ENCODE results near the gene FAM221B. TPM values are rescaled to one million over a fixed set of nuclear protein-coding genes. Genes with fewer than 3 reads are reported as not detected.

FAM221B gene
- total and polyA plus RNA-seq, 2 donors (not counting 1 experiment from before 2014, with no cell fraction given), result not detected

- Histone ChIP-seq H3K9ac (ENCODE audit: low read length) (peak overlapping the region; percentile 90), H3K4me2 (replicated peaks; ENCODE audit: low read depth, low read length, poor library complexity, severe bottlenecking) (peak overlapping the region; percentile 88), H3K79me2 (ENCODE audit: control insufficient read depth, insufficient read depth, low read length) (no peaks in the 10 kb centered on the region), H3K27ac (ENCODE audit: low read length in 2 of 2) (peak overlapping the region; percentile 71 to 87), H3K4me1 (ENCODE audit: control insufficient read depth in 2 of 2, insufficient read depth in 2 of 2, low read length in 2 of 2) (peaks cover 26 to 33% of the 10 kb centered on the region in 2 donors), H4K20me1 (ENCODE audit: control insufficient read depth, insufficient read depth, low read length, poor library complexity, severe bottlenecking) (no peaks in the 10 kb centered on the region), H3K4me3 (ENCODE audit: control extremely low read depth in 1 of 5, extremely low read depth in 1 of 5, insufficient read depth in 1 of 5, low read depth in 2 of 5, low read length in 4 of 5) (peak overlapping the region; percentile 61 to 94 (median 75)), H2AFZ (ENCODE audit: insufficient read depth, low read depth, low read length, poor library complexity, severe bottlenecking) (peak overlapping the region; percentile 94), H3K27me3 (replicated peaks in 1 of 4; ENCODE audit: control extremely low read depth in 1 of 4, control insufficient read depth in 3 of 4, insufficient read depth in 4 of 4, low read length in 3 of 4) (no peaks in the 10 kb centered on the region), H3K9me3 (ENCODE audit: control extremely low read depth in 1 of 3, control insufficient read depth in 2 of 3, insufficient read depth in 1 of 3, low read length in 2 of 3) (no peaks in the 10 kb centered on the region), H3K36me3 (replicated peaks in 1 of 2; ENCODE audit: control extremely low read depth in 1 of 2, control insufficient read depth in 1 of 2, extremely low read depth in 1 of 2, insufficient read depth in 2 of 2, low read length in 1 of 2) (peaks cover 0 to under 1% of the 10 kb centered on the region in 2 experiments)
- Mint-ChIP-seq H3K4me3 (peak overlapping the region; percentile 97), H3K27me3 (no peaks in the 10 kb centered on the region), H3K27ac (peak overlapping the region; percentile 98), H3K4me1 (peaks cover 30% of the 10 kb centered on the region), H3K9me3 (ENCODE audit: insufficient read depth) (no peaks in the 10 kb centered on the region)
- DNase-seq (no peak), ATAC-seq (ENCODE audit: low read depth) (peak; percentile 15)
- intact Hi-C loops (cut with micrococcal nuclease), result loop anchor here (5.0 kb wide), 1 partner anchor 1147 kb away; a partner anchor contains a TSS
- TF ChIP-seq CTCF (IDR thresholded peaks at IDR 0.05) (no peak), EZH2 (IDR thresholded peaks at IDR 0.05; ENCODE audit: borderline replicate concordance, insufficient read depth, low read depth, low read length, poor library complexity, severe bottlenecking) (no peak)
- POLR2A ChIA-PET, result interaction anchor here (0.9 to 1.6 kb wide), 5 partner anchors 31 to 208 kb away, joined by 3 read pairs; partner anchors contain the start of genes CREB3, RGP1 and TLN1
- CTCF ChIA-PET, result interaction anchor here (0.8 to 4.6 kb wide), 15 partner anchors 9 to 210 kb away, joined by 3 to 58 read pairs (median 5); partner anchors contain the start of genes CCDC107, CREB3, FAM221B and RMRP
- 8% methylated on average over 28 of the region's 29 CpGs for WGBS (ENCODE audit: insufficient coverage)
Measured at GRCh38 chr9:35814106-35814840, 14.3 kb downstream of the FAM221B start.

Measured in B cell (primary cell).